SK-N-SH treated with all-trans-retinoic acid at 6 μM for 48 hours (cell line): Measurements from ENCODE around the gene SHC4.

Source experiments
- ARNTL ChIP-seq: fragments of 450-650 bp; formaldehyde crosslinking; IDR thresholded peaks from 2 replicates; pipeline ENCODE4 v1.5.0; 2020; ENCODE audit warnings: low read depth, mild to moderate bottlenecking, moderate library complexity, borderline replicate concordance
- BACH2 ChIP-seq: fragments of 250-450 bp; sonication (Bioruptor Pico); IDR thresholded peaks from 2 replicates; pipeline ENCODE4 v1.9.0; 2021; ENCODE audit warnings: mild to moderate bottlenecking, borderline replicate concordance
- CSDC2 ChIP-seq: fragments of 250-450 bp; sonication (Bioruptor Pico); IDR thresholded peaks from 2 replicates; pipeline ENCODE4 v1.5.0; 2020; ENCODE audit warnings: mild to moderate bottlenecking, moderate library complexity
- CSRNP3 ChIP-seq: fragments of 250-450 bp; sonication (Bioruptor Pico); IDR thresholded peaks from 2 replicates; pipeline ENCODE4 v1.5.1; 2021; ENCODE audit warnings: mild to moderate bottlenecking, moderate library complexity
- ESRRG ChIP-seq: fragments of 250-450 bp; sonication (Bioruptor Pico); IDR thresholded peaks from 2 replicates; pipeline ENCODE4 v1.6.1; 2021; ENCODE audit warnings: mild to moderate bottlenecking
- GLIS3 ChIP-seq: fragments of 250-450 bp; sonication (Bioruptor Pico); IDR thresholded peaks from 2 replicates; pipeline ENCODE4 v1.5.0; 2020; ENCODE audit warnings: mild to moderate bottlenecking, moderate library complexity
- PATZ1 ChIP-seq: fragments of 250-450 bp; sonication (Bioruptor Pico); IDR thresholded peaks from 2 replicates; pipeline ENCODE4 v1.8.0; 2020; ENCODE audit warnings: mild to moderate bottlenecking, moderate library complexity, borderline replicate concordance
- TCF4 ChIP-seq: fragments of 250-450 bp; sonication (Bioruptor Pico); IDR thresholded peaks from 2 replicates; pipeline ENCODE4 v1.8.0; 2021; ENCODE audit warnings: mild to moderate bottlenecking, moderate library complexity, borderline replicate concordance
- ZFP3 ChIP-seq: fragments of 250-450 bp; sonication (Bioruptor Pico); IDR thresholded peaks from 2 replicates; pipeline ENCODE4 v1.5.0; 2020; ENCODE audit warnings: mild to moderate bottlenecking, moderate library complexity
- ZNF565 ChIP-seq: fragments of 450-650 bp; formaldehyde crosslinking; conservative IDR thresholded peaks from 2 replicates; pipeline ENCODE4 v1.5.0; 2020; ENCODE audit warnings: low read depth, mild to moderate bottlenecking, moderate library complexity

GRCh38 chr15:48868023-48868422 lies 95.7 kb downstream of the SHC4 start:
- TF ChIP-seq GLIS3 (CRISPR knock-in tag) (no peak), PATZ1 (CRISPR knock-in tag) (no peak), ZFP3 (no peak), ESRRG (CRISPR knock-in tag) (no peak), CSRNP3 (CRISPR knock-in tag) (no peak), ZNF565 (no peak), BACH2 (no peak), CSDC2 (CRISPR knock-in tag) (no peak), TCF4 (CRISPR knock-in tag) (no peak), ARNTL (no peak)
